Measurements from ENCODE around the gene CCL11. TPM values are rescaled to one million over a fixed set of nuclear protein-coding genes. Genes with fewer than 3 reads are reported as not detected.

CCL11 gene
- total RNA-seq, 1 experiment from 2014 or later: not detected

- DNase-seq (ENCODE audit: low read depth, low spot score) (no peak), ATAC-seq (no peak; the same call in 1 of the 2 replicates)
- no peaks in the 10 kb centered on the region for H3K36me3 ChIP-seq (ENCODE audit: control insufficient read depth, insufficient read depth, low read length)
- no peak overlapping the region for H3K27ac ChIP-seq (ENCODE audit: low read length)
- no peak for TF ChIP-seq REST (IDR thresholded peaks at IDR 0.05; ENCODE audit: insufficient read depth in 1 of 2, low read depth in 2 of 2, low read length in 1 of 2)
- TF ChIP-seq SIN3A (IDR thresholded peaks at IDR 0.05; ENCODE audit: borderline replicate concordance, insufficient read depth, low read depth, low read length): no peak
- TF ChIP-seq TCF7L2 (IDR thresholded peaks at IDR 0.05; ENCODE audit: low read depth, low read length): no peak
- no peak for TF ChIP-seq CTCF (IDR thresholded peaks at IDR 0.05)
- TF ChIP-seq POLR2AphosphoS5 (IDR thresholded peaks at IDR 0.05; ENCODE audit: low read depth, low read length): no peak
- ChIA-PET CTCF (no interaction called here), POLR2A (no interaction called here)
- H3K9me3 ChIP-seq (ENCODE audit: control insufficient read depth, insufficient read depth, low read depth, low read length): no peaks in the 10 kb centered on the region
- no TSS peak for BruUV-seq (replicated peaks)
- no peak overlapping the region for H3K4me3 ChIP-seq (ENCODE audit: low read depth in 2 of 2, low read length in 2 of 2)
- no peaks in the 10 kb centered on the region for H3K4me1 ChIP-seq (ENCODE audit: control insufficient read depth, insufficient read depth, low read length)
- intact Hi-C loops (cut with micrococcal nuclease; ENCODE audit: unreplicated experiment) (loop anchor here (10.0 kb wide), 1 partner anchor 95 kb away; no protein-coding TSS in a partner anchor), in situ Hi-C loops (cut with HindIII; ENCODE audit: low pct_unique_long_range_greater_than_20kb, low sequenced_read_pairs) (no loop called here)
- H3K27me3 ChIP-seq (ENCODE audit: control insufficient read depth, insufficient read depth, low read length): no peaks in the 10 kb centered on the region; the same call in 1 of the 2 replicates
Observed at GRCh38 chr17:34299956-34300577, 14.5 kb downstream of the CCL11 start.

- Histone ChIP-seq H3K4me1 (ENCODE audit: control insufficient read depth, insufficient read depth, low read length) (no peaks in the 10 kb centered on the region), H3K9me3 (ENCODE audit: control insufficient read depth, insufficient read depth, low read depth, low read length) (no peaks in the 10 kb centered on the region), H3K27me3 (ENCODE audit: control insufficient read depth, insufficient read depth, low read length) (no peaks in the 10 kb centered on the region; the same call in 1 of the 2 replicates), H3K27ac (ENCODE audit: low read length) (no peak overlapping the region), H3K36me3 (ENCODE audit: control insufficient read depth, insufficient read depth, low read length) (no peaks in the 10 kb centered on the region), H3K4me3 (ENCODE audit: low read depth in 2 of 2, low read length in 2 of 2) (no peak overlapping the region)
- ChIA-PET CTCF (interaction anchor here (1.1 kb wide), 1 partner anchor 61 kb away, joined by 4 read pairs; no protein-coding TSS in a partner anchor), POLR2A (interaction anchor here (0.6 kb wide), 1 partner anchor 50 kb away, joined by 3 read pairs; no protein-coding TSS in a partner anchor)
- DNase-seq (ENCODE audit: low read depth, low spot score) (no peak), ATAC-seq (no peak; the same call in 1 of the 2 replicates)
- no TSS peak for BruUV-seq (replicated peaks)
- in situ Hi-C loops (cut with HindIII; ENCODE audit: low pct_unique_long_range_greater_than_20kb, low sequenced_read_pairs): no loop called here
- intact Hi-C loops (cut with micrococcal nuclease; ENCODE audit: unreplicated experiment): loop anchor here (10.0 kb wide), 1 partner anchor 96 kb away; no protein-coding TSS in a partner anchor
- TF ChIP-seq SIN3A (IDR thresholded peaks at IDR 0.05; ENCODE audit: borderline replicate concordance, insufficient read depth, low read depth, low read length): no peak
- no peak for TF ChIP-seq TCF7L2 (IDR thresholded peaks at IDR 0.05; ENCODE audit: low read depth, low read length)
- TF ChIP-seq POLR2AphosphoS5 (IDR thresholded peaks at IDR 0.05; ENCODE audit: low read depth, low read length): no peak
Observed at GRCh38 chr17:34300652-34301370, 15.3 kb downstream of the CCL11 start.

All from Panc1 (cell line).